Measurements from ENCODE around the gene MYLK.

The MYLK gene

DNA sequence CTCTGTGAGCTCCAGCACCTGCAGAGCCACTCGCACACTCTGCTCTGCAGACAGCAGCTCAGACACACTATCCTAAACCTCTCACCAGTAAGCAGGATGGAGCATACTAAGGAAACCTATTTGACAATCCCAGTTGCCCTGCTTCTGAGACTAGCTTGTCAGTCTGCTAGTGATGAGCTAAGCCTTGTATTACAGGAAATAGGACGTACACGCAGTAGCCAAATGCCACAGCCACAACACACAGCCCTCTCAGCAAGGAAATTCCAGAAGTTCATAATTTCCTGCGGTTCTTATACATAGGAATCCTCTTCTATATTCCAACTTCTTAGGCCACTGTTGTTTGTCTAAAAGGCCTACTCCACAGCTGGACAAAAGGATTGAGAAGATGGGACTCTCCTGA lies 74.5 kb downstream of the MYLK start:
- no peak overlapping the region for H4K5ac ChIP-seq (ENCODE audit: low read length)
- no peak overlapping the region for H2BK5ac ChIP-seq (ENCODE audit: low read length)
- H2BK120ac ChIP-seq (ENCODE audit: low read depth, low read length), result no peak overlapping the region
- H3K79me2 ChIP-seq (ENCODE audit: control insufficient read depth, insufficient read depth, low read length), result no peaks in the 10 kb centered on the region
- no peak overlapping the region for H2AK5ac ChIP-seq (ENCODE audit: low read length)
- no peaks in the 10 kb centered on the region for H3K79me1 ChIP-seq (ENCODE audit: low read length)
- H3K4me3 ChIP-seq (ENCODE audit: low read length), result no peak overlapping the region
- no peak overlapping the region for H3K18ac ChIP-seq (ENCODE audit: low read length)
- no peaks in the 10 kb centered on the region for H3K27me3 ChIP-seq (ENCODE audit: insufficient read depth, low read length, poor library complexity)
- no peak overlapping the region for H3K4me2 ChIP-seq (ENCODE audit: low read length)
- no peaks in the 10 kb centered on the region for H3K36me3 ChIP-seq (ENCODE audit: control insufficient read depth, insufficient read depth, low read length)
- H4K8ac ChIP-seq (ENCODE audit: low read depth, low read length), result no peak overlapping the region
- no peak overlapping the region for H3K23ac ChIP-seq (ENCODE audit: low read length)
- no peak overlapping the region for H3K56ac ChIP-seq (ENCODE audit: low read length)
- WGBS (ENCODE audit: extremely low coverage, insufficient coverage, low lambda C conversion rate), result no CpG with 5 or more reads among the region's 4 CpGs
- H3K9ac ChIP-seq (ENCODE audit: low read length), result no peak overlapping the region
- H3K4me1 ChIP-seq (ENCODE audit: control insufficient read depth, low read depth, low read length), result peaks cover 10% of the 10 kb centered on the region
- H3K27ac ChIP-seq (ENCODE audit: low read depth, low read length), result no peak overlapping the region
- H3K4ac ChIP-seq (ENCODE audit: low read depth, low read length), result no peak overlapping the region
- DNase-seq, result no peak
- no peak overlapping the region for H2BK15ac ChIP-seq (replicated peaks; ENCODE audit: low read depth)

DNA sequence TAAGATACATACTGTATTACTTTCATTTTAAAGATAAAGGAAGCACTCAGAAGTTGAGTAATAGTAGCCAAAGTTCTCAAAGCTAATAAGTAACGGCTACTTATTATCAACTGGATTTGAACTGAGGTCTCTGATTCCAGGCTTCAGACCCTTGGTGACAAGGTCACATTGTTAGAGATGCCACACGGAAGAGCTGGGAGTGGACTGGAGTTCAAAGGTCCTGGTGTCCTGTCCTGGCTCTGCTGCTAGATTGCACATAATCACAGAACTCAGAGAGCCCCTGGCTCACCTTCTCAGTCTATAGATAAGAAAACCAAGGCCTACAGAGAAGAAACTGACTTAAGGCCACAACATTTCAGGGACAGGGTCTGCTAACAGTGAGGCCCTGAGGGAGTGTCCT lies 75.3 kb downstream of the MYLK start:
- no peak overlapping the region for H3K4ac ChIP-seq (ENCODE audit: low read depth, low read length)
- H3K36me3 ChIP-seq (ENCODE audit: control insufficient read depth, insufficient read depth, low read length), result no peaks in the 10 kb centered on the region
- no peaks in the 10 kb centered on the region for H3K79me2 ChIP-seq (ENCODE audit: control insufficient read depth, insufficient read depth, low read length)
- H3K27me3 ChIP-seq (ENCODE audit: insufficient read depth, low read length, poor library complexity), result no peaks in the 10 kb centered on the region
- H2BK120ac ChIP-seq (ENCODE audit: low read depth, low read length), result no peak overlapping the region
- H3K56ac ChIP-seq (ENCODE audit: low read length), result no peak overlapping the region
- no peak overlapping the region for H2AK5ac ChIP-seq (ENCODE audit: low read length)
- no peak overlapping the region for H3K18ac ChIP-seq (ENCODE audit: low read length)
- DNase-seq, result no peak
- H3K4me1 ChIP-seq (ENCODE audit: control insufficient read depth, low read depth, low read length), result peaks cover 11% of the 10 kb centered on the region
- H3K27ac ChIP-seq (ENCODE audit: low read depth, low read length), result no peak overlapping the region
- no peak overlapping the region for H3K4me2 ChIP-seq (ENCODE audit: low read length)
- no peak overlapping the region for H3K23ac ChIP-seq (ENCODE audit: low read length)
- WGBS (ENCODE audit: extremely low coverage, insufficient coverage, low lambda C conversion rate), result no CpG with 5 or more reads among the region's 2 CpGs
- no peak overlapping the region for H3K4me3 ChIP-seq (ENCODE audit: low read length)
- no peaks in the 10 kb centered on the region for H3K79me1 ChIP-seq (ENCODE audit: low read length)
- no peak overlapping the region for H2BK15ac ChIP-seq (replicated peaks; ENCODE audit: low read depth)
- no peak overlapping the region for H4K5ac ChIP-seq (ENCODE audit: low read length)
- no peak overlapping the region for H3K9ac ChIP-seq (ENCODE audit: low read length)
- H2BK5ac ChIP-seq (ENCODE audit: low read length), result no peak overlapping the region
- H4K8ac ChIP-seq (ENCODE audit: low read depth, low read length), result no peak overlapping the region

DNA sequence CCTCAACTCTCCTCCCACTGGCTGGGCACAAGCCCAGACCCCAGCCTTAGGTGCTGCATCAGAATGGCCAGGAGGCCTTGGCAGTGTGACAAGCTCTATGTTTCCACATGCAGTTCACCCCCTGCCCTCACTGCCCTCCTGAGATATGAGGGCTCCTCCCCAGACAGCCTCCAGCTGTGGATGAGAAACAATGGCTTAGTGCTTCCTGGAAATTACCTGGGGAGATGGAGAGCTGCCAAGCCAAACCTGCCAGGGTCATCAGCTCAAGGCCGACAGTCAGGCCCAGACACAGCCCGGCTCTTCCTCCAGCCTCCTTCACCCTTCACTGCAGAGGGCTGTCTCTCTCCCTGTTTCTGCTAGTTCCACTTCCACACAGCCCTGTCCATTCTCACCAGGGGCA lies 76.3 kb downstream of the MYLK start:
- Histone ChIP-seq H2BK5ac (ENCODE audit: low read length) (no peak overlapping the region), H3K27ac (ENCODE audit: low read depth, low read length) (no peak overlapping the region), H4K5ac (ENCODE audit: low read length) (no peak overlapping the region), H3K23ac (ENCODE audit: low read length) (no peak overlapping the region), H3K79me2 (ENCODE audit: control insufficient read depth, insufficient read depth, low read length) (no peaks in the 10 kb centered on the region), H3K27me3 (ENCODE audit: insufficient read depth, low read length, poor library complexity) (no peaks in the 10 kb centered on the region), H2AK5ac (ENCODE audit: low read length) (no peak overlapping the region), H3K79me1 (ENCODE audit: low read length) (no peaks in the 10 kb centered on the region), H2BK15ac (replicated peaks; ENCODE audit: low read depth) (no peak overlapping the region), H3K36me3 (ENCODE audit: control insufficient read depth, insufficient read depth, low read length) (no peaks in the 10 kb centered on the region), H3K4me1 (ENCODE audit: control insufficient read depth, low read depth, low read length) (peaks cover 11% of the 10 kb centered on the region), H3K56ac (ENCODE audit: low read length) (no peak overlapping the region), H2BK120ac (ENCODE audit: low read depth, low read length) (no peak overlapping the region), H3K4me3 (ENCODE audit: low read length) (no peak overlapping the region), H3K4me2 (ENCODE audit: low read length) (no peak overlapping the region), H3K4ac (ENCODE audit: low read depth, low read length) (no peak overlapping the region), H3K9ac (ENCODE audit: low read length) (no peak overlapping the region), H3K18ac (ENCODE audit: low read length) (no peak overlapping the region), H4K8ac (ENCODE audit: low read depth, low read length) (no peak overlapping the region)
- DNase-seq, result peak; percentile 34
- no CpG with 5 or more reads among the region's 2 CpGs for WGBS (ENCODE audit: extremely low coverage, insufficient coverage, low lambda C conversion rate)

DNA sequence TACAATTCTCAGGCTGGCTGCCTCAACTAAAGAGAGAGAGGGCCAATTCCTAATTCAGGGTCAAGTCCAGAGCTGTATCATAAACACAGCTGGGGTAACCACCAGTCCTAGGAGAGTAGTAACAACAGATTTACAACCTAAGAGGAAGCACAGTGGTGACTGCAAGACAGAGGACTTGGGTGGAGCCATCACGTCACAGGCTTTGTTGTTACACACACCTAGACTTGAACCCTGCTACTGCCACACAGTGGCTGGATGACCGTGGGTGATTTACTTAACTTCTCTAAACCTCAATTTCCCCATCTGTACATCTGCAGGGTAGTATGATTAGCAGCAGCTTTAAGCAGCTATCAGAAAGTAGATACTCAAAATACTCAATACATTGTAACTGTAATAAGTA lies 78.6 kb downstream of the MYLK start:
- H3K79me2 ChIP-seq (ENCODE audit: control insufficient read depth, insufficient read depth, low read length), result no peaks in the 10 kb centered on the region
- no peak overlapping the region for H2AK5ac ChIP-seq (ENCODE audit: low read length)
- H2BK120ac ChIP-seq (ENCODE audit: low read depth, low read length), result no peak overlapping the region
- no peak for DNase-seq
- WGBS (ENCODE audit: extremely low coverage, insufficient coverage, low lambda C conversion rate), result no CpG with 5 or more reads among the region's 2 CpGs
- no peak overlapping the region for H3K18ac ChIP-seq (ENCODE audit: low read length)
- H3K79me1 ChIP-seq (ENCODE audit: low read length), result no peaks in the 10 kb centered on the region
- H2BK15ac ChIP-seq (replicated peaks; ENCODE audit: low read depth), result no peak overlapping the region
- H3K23ac ChIP-seq (ENCODE audit: low read length), result no peak overlapping the region
- no peak overlapping the region for H3K9ac ChIP-seq (ENCODE audit: low read length)
- no peak overlapping the region for H3K4ac ChIP-seq (ENCODE audit: low read depth, low read length)
- H3K4me2 ChIP-seq (ENCODE audit: low read length), result no peak overlapping the region
- H3K56ac ChIP-seq (ENCODE audit: low read length), result no peak overlapping the region
- H3K27me3 ChIP-seq (ENCODE audit: insufficient read depth, low read length, poor library complexity), result no peaks in the 10 kb centered on the region
- H3K36me3 ChIP-seq (ENCODE audit: control insufficient read depth, insufficient read depth, low read length), result no peaks in the 10 kb centered on the region
- H4K8ac ChIP-seq (ENCODE audit: low read depth, low read length), result no peak overlapping the region
- no peak overlapping the region for H3K4me3 ChIP-seq (ENCODE audit: low read length)
- H2BK5ac ChIP-seq (ENCODE audit: low read length), result no peak overlapping the region
- H3K27ac ChIP-seq (ENCODE audit: low read depth, low read length), result no peak overlapping the region
- no peak overlapping the region for H4K5ac ChIP-seq (ENCODE audit: low read length)
- H3K4me1 ChIP-seq (ENCODE audit: control insufficient read depth, low read depth, low read length), result peaks cover 11% of the 10 kb centered on the region

DNA sequence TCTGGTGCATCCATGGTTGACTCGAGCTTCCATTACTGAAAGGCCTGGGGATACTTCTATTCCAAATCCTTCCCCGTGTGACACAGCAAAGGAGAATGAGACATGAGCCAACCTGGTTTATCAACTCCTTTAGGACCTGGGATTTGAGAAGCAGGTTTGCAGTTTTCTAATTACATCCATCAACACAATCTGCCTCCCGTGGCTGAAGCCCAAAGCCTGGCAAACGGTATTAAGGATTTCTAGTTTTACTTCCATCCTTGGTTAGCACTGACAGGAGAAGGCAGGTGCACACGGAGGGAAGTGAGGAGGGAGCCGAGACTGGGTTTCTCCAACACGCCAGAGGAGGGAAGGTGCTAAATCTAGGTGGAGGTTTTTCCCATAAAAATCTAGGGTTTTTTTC lies 79.0 kb downstream of the MYLK start:
- H3K4me1 ChIP-seq (ENCODE audit: control insufficient read depth, low read depth, low read length), result peaks cover 11% of the 10 kb centered on the region
- no peak overlapping the region for H2BK5ac ChIP-seq (ENCODE audit: low read length)
- no peak overlapping the region for H2BK120ac ChIP-seq (ENCODE audit: low read depth, low read length)
- H2AK5ac ChIP-seq (ENCODE audit: low read length), result no peak overlapping the region
- H3K4ac ChIP-seq (ENCODE audit: low read depth, low read length), result no peak overlapping the region
- no peak for DNase-seq
- no peak overlapping the region for H3K56ac ChIP-seq (ENCODE audit: low read length)
- no peak overlapping the region for H3K23ac ChIP-seq (ENCODE audit: low read length)
- H2BK15ac ChIP-seq (replicated peaks; ENCODE audit: low read depth), result no peak overlapping the region
- no peaks in the 10 kb centered on the region for H3K79me1 ChIP-seq (ENCODE audit: low read length)
- no peak overlapping the region for H3K4me3 ChIP-seq (ENCODE audit: low read length)
- no peaks in the 10 kb centered on the region for H3K36me3 ChIP-seq (ENCODE audit: control insufficient read depth, insufficient read depth, low read length)
- H3K79me2 ChIP-seq (ENCODE audit: control insufficient read depth, insufficient read depth, low read length), result no peaks in the 10 kb centered on the region
- H3K9ac ChIP-seq (ENCODE audit: low read length), result no peak overlapping the region
- H4K8ac ChIP-seq (ENCODE audit: low read depth, low read length), result no peak overlapping the region
- H3K27me3 ChIP-seq (ENCODE audit: insufficient read depth, low read length, poor library complexity), result no peaks in the 10 kb centered on the region
- WGBS (ENCODE audit: extremely low coverage, insufficient coverage, low lambda C conversion rate), result no CpG with 5 or more reads among the region's 7 CpGs
- no peak overlapping the region for H4K5ac ChIP-seq (ENCODE audit: low read length)
- H3K4me2 ChIP-seq (ENCODE audit: low read length), result no peak overlapping the region
- no peak overlapping the region for H3K18ac ChIP-seq (ENCODE audit: low read length)
- H3K27ac ChIP-seq (ENCODE audit: low read depth, low read length), result no peak overlapping the region

DNA sequence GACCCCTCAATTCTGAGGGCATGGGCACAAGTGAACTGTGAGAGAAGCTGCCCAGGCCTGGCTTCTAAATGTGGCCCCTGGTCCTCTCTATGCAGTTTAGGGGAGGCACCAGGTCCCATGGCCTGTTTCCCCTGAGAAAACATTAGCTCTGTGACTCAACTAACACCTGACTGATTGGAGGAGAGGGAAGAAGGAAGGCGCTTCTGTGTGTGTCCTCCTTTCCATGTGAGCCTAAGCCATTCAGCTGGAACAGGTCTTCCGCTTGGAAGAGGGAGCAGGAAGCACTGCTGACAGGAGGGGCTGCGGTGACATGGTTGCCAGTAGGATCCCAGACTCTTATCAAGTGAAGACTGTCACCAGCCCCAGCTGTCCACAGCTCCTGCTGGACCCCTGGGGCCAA lies 79.5 kb downstream of the MYLK start:
- Histone ChIP-seq H3K9ac (ENCODE audit: low read length) (no peak overlapping the region), H3K79me1 (ENCODE audit: low read length) (no peaks in the 10 kb centered on the region), H3K4me3 (ENCODE audit: low read length) (no peak overlapping the region), H3K23ac (ENCODE audit: low read length) (no peak overlapping the region), H3K18ac (ENCODE audit: low read length) (no peak overlapping the region), H3K56ac (ENCODE audit: low read length) (peak overlapping the region; percentile 31), H4K8ac (ENCODE audit: low read depth, low read length) (no peak overlapping the region), H3K4me2 (ENCODE audit: low read length) (no peak overlapping the region), H2AK5ac (ENCODE audit: low read length) (no peak overlapping the region), H2BK120ac (ENCODE audit: low read depth, low read length) (no peak overlapping the region), H4K5ac (ENCODE audit: low read length) (no peak overlapping the region), H3K4ac (ENCODE audit: low read depth, low read length) (no peak overlapping the region), H3K27ac (ENCODE audit: low read depth, low read length) (no peak overlapping the region), H3K4me1 (ENCODE audit: control insufficient read depth, low read depth, low read length) (peaks cover 11% of the 10 kb centered on the region), H2BK15ac (replicated peaks; ENCODE audit: low read depth) (no peak overlapping the region), H3K79me2 (ENCODE audit: control insufficient read depth, insufficient read depth, low read length) (no peaks in the 10 kb centered on the region), H3K27me3 (ENCODE audit: insufficient read depth, low read length, poor library complexity) (no peaks in the 10 kb centered on the region), H3K36me3 (ENCODE audit: control insufficient read depth, insufficient read depth, low read length) (no peaks in the 10 kb centered on the region), H2BK5ac (ENCODE audit: low read length) (no peak overlapping the region)
- DNase-seq, result peak; percentile 68
- no CpG with 5 or more reads among the region's 3 CpGs for WGBS (ENCODE audit: extremely low coverage, insufficient coverage, low lambda C conversion rate)
